ENCODE data around the gene SSPN.
A peak's percentile ranks its signal among the peaks of the same experiment; 100 is the strongest.

SSPN gene

DNA sequence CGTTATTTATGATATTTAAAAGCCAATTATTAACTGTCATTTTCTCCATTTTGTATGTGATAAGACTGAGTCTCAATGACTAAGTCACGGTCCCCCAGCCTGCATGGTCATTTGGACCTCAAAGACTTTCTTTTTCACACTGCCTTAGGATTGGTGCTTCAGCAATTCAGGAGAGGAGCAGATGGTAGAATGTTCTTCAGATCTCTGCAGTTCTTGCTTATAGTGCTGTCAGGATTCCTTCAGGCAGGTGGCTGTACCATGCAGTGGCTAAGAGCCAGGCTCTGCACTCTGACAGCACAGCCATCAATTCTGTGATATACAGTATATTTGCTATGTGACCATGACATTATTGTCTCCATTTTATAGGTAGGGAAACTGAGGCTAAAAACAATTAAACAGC lies 18.7 kb downstream of the SSPN start:
- no peak overlapping the region for H2BK5ac ChIP-seq (ENCODE audit: low read length)
- H2BK12ac ChIP-seq (ENCODE audit: low read length): no peak overlapping the region
- no peaks in the 10 kb centered on the region for H3K79me1 ChIP-seq (ENCODE audit: low read depth, low read length)
- no peak overlapping the region for H2BK15ac ChIP-seq (ENCODE audit: low read length)
- H3K14ac ChIP-seq (ENCODE audit: low read length): no peak overlapping the region
- no peak overlapping the region for H3K27ac ChIP-seq (replicated peaks; ENCODE audit: low read length)
- WGBS, 2 donors (ENCODE audit: extremely low coverage in 2 of 2, insufficient read length in 2 of 2, insufficient replicate concordance in 1 of 2): no CpG with 5 or more reads among the region's 2 CpGs
- H3K18ac ChIP-seq (ENCODE audit: low read length): no peak overlapping the region
- no peak overlapping the region for H3K4ac ChIP-seq (ENCODE audit: low read length)
- H3K9ac ChIP-seq (ENCODE audit: low read depth, low read length, poor library complexity): no peak overlapping the region
- H2BK120ac ChIP-seq (ENCODE audit: low read depth, low read length): no peak overlapping the region
- DNase-seq (ENCODE audit: low spot score): no peak
- no peak overlapping the region for H3K4me3 ChIP-seq (ENCODE audit: low read length in 2 of 2)
- no peak overlapping the region for H3K4me2 ChIP-seq (ENCODE audit: insufficient read depth, low read length, poor library complexity, severe bottlenecking)
- no peak overlapping the region for H2AFZ ChIP-seq (ENCODE audit: low read length)
- H3K23ac ChIP-seq (ENCODE audit: low read depth, low read length, poor library complexity): no peak overlapping the region
- no peaks in the 10 kb centered on the region for H3K4me1 ChIP-seq (ENCODE audit: control insufficient read depth in 2 of 2, insufficient read depth in 1 of 2, low read depth in 1 of 2, low read length in 2 of 2)
- peaks cover 0 to 6% of the 10 kb centered on the region in 2 donors for H3K9me3 ChIP-seq (replicated peaks in 1 of 2; ENCODE audit: control insufficient read depth in 2 of 2, insufficient read depth in 1 of 2, low read depth in 1 of 2, low read length in 2 of 2)
- H4K91ac ChIP-seq (ENCODE audit: low read depth, low read length, poor library complexity): no peak overlapping the region
- H2AK5ac ChIP-seq (ENCODE audit: low read depth, low read length): no peak overlapping the region
- H3K27me3 ChIP-seq (ENCODE audit: control insufficient read depth in 3 of 3, insufficient read depth in 3 of 3, low read depth in 1 of 3, low read length in 3 of 3): no peaks in the 10 kb centered on the region
- H3K36me3 ChIP-seq (replicated peaks in 1 of 2; ENCODE audit: control insufficient read depth in 2 of 2, insufficient read depth in 2 of 2, low read length in 2 of 2): no peaks in the 10 kb centered on the region
- H4K8ac ChIP-seq (ENCODE audit: low read depth, low read length): no peak overlapping the region

DNA sequence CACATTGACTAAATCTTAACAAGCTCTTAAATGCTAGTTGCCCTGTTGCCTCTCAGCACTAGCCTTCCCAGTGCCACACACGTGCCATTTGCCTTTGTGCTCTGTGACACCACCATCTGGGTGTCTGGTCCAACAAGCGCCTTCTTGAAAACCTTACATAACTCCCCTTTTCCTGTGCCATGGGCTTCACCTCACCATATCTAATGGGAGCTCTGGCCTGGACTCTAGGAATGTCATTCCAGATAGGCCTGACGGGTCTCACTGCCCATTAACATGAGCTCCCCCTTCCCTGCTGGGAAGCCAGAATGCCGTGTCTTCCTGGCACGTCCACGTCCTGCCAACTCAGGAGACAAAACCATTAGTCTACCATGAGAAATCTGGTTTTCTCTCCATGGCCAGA lies 24.4 kb downstream of the SSPN start:
- Histone ChIP-seq H3K4me1 (ENCODE audit: control insufficient read depth in 2 of 2, insufficient read depth in 1 of 2, low read depth in 1 of 2, low read length in 2 of 2) (no peaks in the 10 kb centered on the region), H3K9ac (ENCODE audit: low read depth, low read length, poor library complexity) (no peak overlapping the region), H3K9me3 (replicated peaks in 1 of 2; ENCODE audit: control insufficient read depth in 2 of 2, insufficient read depth in 1 of 2, low read depth in 1 of 2, low read length in 2 of 2) (peaks cover 0 to 6% of the 10 kb centered on the region in 2 donors), H4K8ac (ENCODE audit: low read depth, low read length) (no peak overlapping the region), H2BK5ac (ENCODE audit: low read length) (no peak overlapping the region), H3K14ac (ENCODE audit: low read length) (no peak overlapping the region), H3K27me3 (ENCODE audit: control insufficient read depth in 3 of 3, insufficient read depth in 3 of 3, low read depth in 1 of 3, low read length in 3 of 3) (peaks cover 0 to 1% (median 0%) of the 10 kb centered on the region in 3 experiments), H3K4ac (ENCODE audit: low read length) (no peak overlapping the region), H3K27ac (replicated peaks; ENCODE audit: low read length) (no peak overlapping the region), H2AK5ac (ENCODE audit: low read depth, low read length) (no peak overlapping the region), H2AFZ (ENCODE audit: low read length) (no peak overlapping the region), H3K4me2 (ENCODE audit: insufficient read depth, low read length, poor library complexity, severe bottlenecking) (no peak overlapping the region), H3K18ac (ENCODE audit: low read length) (no peak overlapping the region), H2BK15ac (ENCODE audit: low read length) (no peak overlapping the region), H3K79me1 (ENCODE audit: low read depth, low read length) (no peaks in the 10 kb centered on the region), H2BK120ac (ENCODE audit: low read depth, low read length) (no peak overlapping the region), H2BK12ac (ENCODE audit: low read length) (no peak overlapping the region), H3K4me3 (ENCODE audit: low read length in 2 of 2) (no peak overlapping the region), H3K23ac (ENCODE audit: low read depth, low read length, poor library complexity) (no peak overlapping the region), H3K36me3 (replicated peaks in 1 of 2; ENCODE audit: control insufficient read depth in 2 of 2, insufficient read depth in 2 of 2, low read length in 2 of 2) (no peaks in the 10 kb centered on the region), H4K91ac (ENCODE audit: low read depth, low read length, poor library complexity) (no peak overlapping the region)
- DNase-seq (ENCODE audit: low spot score): no peak
- WGBS, 2 donors (ENCODE audit: extremely low coverage in 2 of 2, insufficient read length in 2 of 2, insufficient replicate concordance in 1 of 2): no CpG with 5 or more reads among the region's 6 CpGs

DNA sequence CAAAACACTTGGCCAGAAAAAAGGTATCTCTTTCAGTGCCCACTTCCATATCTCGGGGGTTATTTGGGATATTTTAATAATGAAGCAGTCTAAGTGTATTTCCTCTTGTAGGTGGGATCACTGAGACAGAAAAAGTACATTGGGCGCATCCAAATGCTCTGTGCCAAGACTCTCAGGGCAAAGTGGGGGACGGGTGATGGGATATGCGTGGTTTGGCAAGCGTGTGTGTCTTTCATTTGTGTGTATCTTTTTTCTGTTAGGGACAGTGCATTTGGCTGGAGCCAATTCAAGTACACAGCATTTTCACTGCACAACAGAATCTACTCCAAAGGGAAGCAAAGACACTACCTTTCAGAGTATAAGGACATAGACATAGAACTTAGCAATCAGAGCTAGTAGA lies 29.3 kb downstream of the SSPN start:
- Histone ChIP-seq H3K14ac (ENCODE audit: low read length) (no peak overlapping the region), H2BK15ac (ENCODE audit: low read length) (no peak overlapping the region), H3K4me3 (ENCODE audit: low read length in 2 of 2) (no peak overlapping the region), H2AK5ac (ENCODE audit: low read depth, low read length) (no peak overlapping the region), H2AFZ (ENCODE audit: low read length) (no peak overlapping the region), H3K4me1 (ENCODE audit: control insufficient read depth in 2 of 2, insufficient read depth in 1 of 2, low read depth in 1 of 2, low read length in 2 of 2) (peaks cover 1 to 3% of the 10 kb centered on the region in 2 donors), H3K27ac (replicated peaks; ENCODE audit: low read length) (no peak overlapping the region), H3K9me3 (replicated peaks in 1 of 2; ENCODE audit: control insufficient read depth in 2 of 2, insufficient read depth in 1 of 2, low read depth in 1 of 2, low read length in 2 of 2) (no peaks in the 10 kb centered on the region), H3K4me2 (ENCODE audit: insufficient read depth, low read length, poor library complexity, severe bottlenecking) (no peak overlapping the region), H3K36me3 (replicated peaks in 1 of 2; ENCODE audit: control insufficient read depth in 2 of 2, insufficient read depth in 2 of 2, low read length in 2 of 2) (no peaks in the 10 kb centered on the region), H3K79me1 (ENCODE audit: low read depth, low read length) (no peaks in the 10 kb centered on the region), H4K8ac (ENCODE audit: low read depth, low read length) (no peak overlapping the region), H2BK120ac (ENCODE audit: low read depth, low read length) (no peak overlapping the region), H3K9ac (ENCODE audit: low read depth, low read length, poor library complexity) (no peak overlapping the region), H2BK5ac (ENCODE audit: low read length) (no peak overlapping the region), H3K23ac (ENCODE audit: low read depth, low read length, poor library complexity) (no peak overlapping the region), H4K91ac (ENCODE audit: low read depth, low read length, poor library complexity) (no peak overlapping the region), H3K4ac (ENCODE audit: low read length) (no peak overlapping the region), H3K18ac (ENCODE audit: low read length) (no peak overlapping the region), H3K27me3 (ENCODE audit: control insufficient read depth in 3 of 3, insufficient read depth in 3 of 3, low read depth in 1 of 3, low read length in 3 of 3) (peaks cover 0 to 23% (median 0%) of the 10 kb centered on the region in 3 experiments), H2BK12ac (ENCODE audit: low read length) (no peak overlapping the region)
- WGBS, 2 donors (ENCODE audit: extremely low coverage in 2 of 2, insufficient read length in 2 of 2, insufficient replicate concordance in 1 of 2): no CpG with 5 or more reads among the region's 5 CpGs
- no peak for DNase-seq (ENCODE audit: low spot score)

GRCh38 chr12:26226122-26226521 lies 30.7 kb downstream of the SSPN start:
- Histone ChIP-seq H2AFZ (ENCODE audit: low read length) (peak overlapping the region; percentile 85), H3K27ac (replicated peaks; ENCODE audit: low read length) (no peak overlapping the region), H3K4me2 (ENCODE audit: insufficient read depth, low read length, poor library complexity, severe bottlenecking) (no peak overlapping the region), H3K18ac (ENCODE audit: low read length) (no peak overlapping the region), H3K14ac (ENCODE audit: low read length) (no peak overlapping the region), H2BK5ac (ENCODE audit: low read length) (no peak overlapping the region), H3K4me3 (ENCODE audit: low read length in 2 of 2) (no peak overlapping the region), H2AK5ac (ENCODE audit: low read depth, low read length) (no peak overlapping the region), H4K8ac (ENCODE audit: low read depth, low read length) (no peak overlapping the region), H3K4me1 (ENCODE audit: control insufficient read depth in 2 of 2, insufficient read depth in 1 of 2, low read depth in 1 of 2, low read length in 2 of 2) (peaks cover 1 to 3% of the 10 kb centered on the region in 2 donors), H3K4ac (ENCODE audit: low read length) (no peak overlapping the region), H3K79me1 (ENCODE audit: low read depth, low read length) (no peaks in the 10 kb centered on the region), H2BK12ac (ENCODE audit: low read length) (no peak overlapping the region), H3K27me3 (ENCODE audit: control insufficient read depth in 3 of 3, insufficient read depth in 3 of 3, low read depth in 1 of 3, low read length in 3 of 3) (peaks cover 0 to 23% (median 0%) of the 10 kb centered on the region in 3 experiments), H4K91ac (ENCODE audit: low read depth, low read length, poor library complexity) (no peak overlapping the region), H3K23ac (ENCODE audit: low read depth, low read length, poor library complexity) (no peak overlapping the region), H3K9me3 (replicated peaks in 1 of 2; ENCODE audit: control insufficient read depth in 2 of 2, insufficient read depth in 1 of 2, low read depth in 1 of 2, low read length in 2 of 2) (no peaks in the 10 kb centered on the region), H3K36me3 (replicated peaks in 1 of 2; ENCODE audit: control insufficient read depth in 2 of 2, insufficient read depth in 2 of 2, low read length in 2 of 2) (no peaks in the 10 kb centered on the region), H2BK15ac (ENCODE audit: low read length) (no peak overlapping the region), H3K9ac (ENCODE audit: low read depth, low read length, poor library complexity) (no peak overlapping the region), H2BK120ac (ENCODE audit: low read depth, low read length) (no peak overlapping the region)
- peak; percentile 14 for DNase-seq (ENCODE audit: low spot score)
- no CpG with 5 or more reads among the region's 10 CpGs for WGBS, 2 donors (ENCODE audit: extremely low coverage in 2 of 2, insufficient read length in 2 of 2, insufficient replicate concordance in 1 of 2)

Measured in neuronal stem cell (in vitro differentiated cells).